Muscle of leg (tissue), 11 donors: ENCODE data around the gene ABI1. TPM values are rescaled to one million over a fixed set of nuclear protein-coding genes. Genes with fewer than 3 reads are reported as not detected.
"Not testable (repeated sequence)": the region's sequence is repeated elsewhere in the genome, so short reads cannot be mapped to it uniquely, and the experiment has no call there.

Experiments used
- DNase-seq: peaks from one replicate; pipeline ENCODE4 v3.0.0; 2013
- H3K27ac ChIP-seq: one replicate; pipeline ENCODE4 v1.5.1; 2013; ENCODE audit warnings: mild to moderate bottlenecking, low read length, control low read depth
- H3K27me3 ChIP-seq: one replicate; pipeline ENCODE4 v1.6.1; 2013; ENCODE audit warnings: low read length; ENCODE audit not compliant: control insufficient read depth, insufficient read depth
- H3K36me3 ChIP-seq: one replicate; pipeline ENCODE4 v1.6.1; 2013; ENCODE audit warnings: low read length; ENCODE audit not compliant: control insufficient read depth, insufficient read depth
- H3K4me1 ChIP-seq: one replicate; pipeline ENCODE4 v1.6.1; 2013; ENCODE audit warnings: low read length; ENCODE audit not compliant: control insufficient read depth, insufficient read depth
- H3K4me3 ChIP-seq: one replicate; pipeline ENCODE4 v1.5.1; 2013; ENCODE audit warnings: low read length, control low read depth
- H3K9me3 ChIP-seq: replicated peaks from 2 replicates; pipeline ENCODE4 v1.6.1; 2013; ENCODE audit warnings: low read depth, low read length; ENCODE audit not compliant: control insufficient read depth
- WGBS: methylation state at CpG from one replicate; pipeline ENCODE4 v1.1.5; 2013; ENCODE audit warnings: missing lambda C conversion rate; ENCODE audit not compliant: insufficient coverage; 5-methylcytosine and 5-hydroxymethylcytosine counted together
- polyA plus RNA-seq, 8 donors: library from polyadenylated mRNA; unstranded; fragments of 120-200 nt; gene quantifications; one replicate each; pipeline versions ENCODE4 v1.2.1 to v1.2.3, GENCODE V29; 2013; ENCODE audit warnings: inconsistent platforms in 1 of 8, low replicate concordance in 1 of 8; ENCODE audit not compliant: insufficient read length in 8 of 8, insufficient read depth in 1 of 8
- total RNA-seq: library from RNA; stranded (reverse); fragments of 120-200 nt; gene quantifications from one replicate; pipeline ENCODE4 v1.2.4, GENCODE V29; 2013

ABI1 gene
- total and polyA plus RNA-seq, 9 donors, result 35.5 to 48.6 (median 41.1) TPM

DNA sequence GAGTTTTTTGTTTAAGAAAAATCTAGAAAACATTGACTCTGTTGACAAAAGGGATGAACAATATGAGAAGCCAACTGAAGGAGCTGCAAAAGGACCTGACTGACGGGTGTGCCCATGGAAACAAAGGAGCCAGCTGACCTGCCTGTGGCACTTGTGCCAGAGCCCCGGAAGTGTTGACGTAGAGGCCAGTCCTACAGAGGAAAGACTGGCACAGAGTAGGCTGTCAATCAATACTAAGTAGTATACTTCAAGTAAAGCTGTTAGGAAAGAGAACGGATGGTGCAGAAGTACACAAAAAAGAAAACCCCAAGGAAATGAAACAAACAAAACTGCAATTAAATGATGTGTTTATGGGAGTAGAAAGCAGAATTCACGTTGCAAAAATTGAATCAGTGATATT, 19.0 kb upstream of the ABI1 start:
- no peak for DNase-seq
- no peak overlapping the region for H3K27ac ChIP-seq
- H3K4me3 ChIP-seq, result no peak overlapping the region
- peaks cover 4% of the 10 kb centered on the region for H3K27me3 ChIP-seq
- no peaks in the 10 kb centered on the region for H3K9me3 ChIP-seq
- no peaks in the 10 kb centered on the region for H3K4me1 ChIP-seq
- no peaks in the 10 kb centered on the region for H3K36me3 ChIP-seq
- WGBS, result 67% methylated on average over 1 of the region's 5 CpGs

DNA sequence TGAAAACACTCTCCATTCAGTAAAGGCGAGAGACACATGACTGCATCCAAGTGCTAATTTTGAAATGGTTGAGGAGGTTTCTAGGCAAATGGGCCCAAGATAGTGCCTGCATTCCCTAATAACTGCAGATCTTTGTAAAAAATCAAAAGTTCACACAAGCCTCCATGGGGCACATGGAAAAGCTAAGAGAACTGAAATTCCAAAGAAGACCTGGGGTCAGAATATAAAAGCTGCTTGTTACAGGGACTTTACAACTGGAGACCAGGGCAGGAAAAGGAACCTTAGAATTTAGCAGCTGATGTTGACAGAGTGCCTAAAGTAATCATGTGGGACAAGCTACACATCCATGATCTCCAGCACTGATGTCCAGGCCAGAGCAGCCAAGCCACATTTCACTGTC, 10.0 kb upstream of the ABI1 start:
- Histone ChIP-seq H3K27me3 (peaks cover 2% of the 10 kb centered on the region), H3K4me3 (no peak overlapping the region), H3K36me3 (no peaks in the 10 kb centered on the region), H3K27ac (no peak overlapping the region), H3K9me3 (no peaks in the 10 kb centered on the region), H3K4me1 (no peaks in the 10 kb centered on the region)
- no peak for DNase-seq
- WGBS, result no CpG with 5 or more reads among the region's 1 CpG

DNA sequence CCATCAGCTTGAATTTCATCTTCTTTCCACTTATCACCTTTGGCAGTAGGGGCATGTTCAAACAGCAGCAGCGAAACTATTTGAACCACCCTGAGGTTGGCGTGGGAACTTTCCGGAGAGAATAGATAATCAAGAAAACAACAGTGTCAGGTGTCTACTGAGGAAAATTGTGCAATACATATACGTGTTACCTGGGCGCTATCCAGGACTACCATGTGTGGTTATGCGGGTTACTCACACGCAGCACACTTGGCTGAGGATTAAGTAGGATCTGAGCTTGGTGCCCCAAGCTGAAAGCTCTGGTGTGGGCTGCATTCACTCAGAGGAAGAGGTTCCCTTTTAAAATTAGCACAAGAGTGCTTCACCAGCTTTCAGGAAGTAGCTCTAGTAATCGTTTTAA, 8.8 kb upstream of the ABI1 start:
- Histone ChIP-seq H3K4me3 (no peak overlapping the region), H3K27me3 (peaks cover 2% of the 10 kb centered on the region), H3K27ac (no peak overlapping the region), H3K9me3 (no peaks in the 10 kb centered on the region), H3K36me3 (no peaks in the 10 kb centered on the region), H3K4me1 (no peaks in the 10 kb centered on the region)
- DNase-seq, result peak; percentile 12
- 65% methylated on average over 6 of the region's 8 CpGs for WGBS

DNA sequence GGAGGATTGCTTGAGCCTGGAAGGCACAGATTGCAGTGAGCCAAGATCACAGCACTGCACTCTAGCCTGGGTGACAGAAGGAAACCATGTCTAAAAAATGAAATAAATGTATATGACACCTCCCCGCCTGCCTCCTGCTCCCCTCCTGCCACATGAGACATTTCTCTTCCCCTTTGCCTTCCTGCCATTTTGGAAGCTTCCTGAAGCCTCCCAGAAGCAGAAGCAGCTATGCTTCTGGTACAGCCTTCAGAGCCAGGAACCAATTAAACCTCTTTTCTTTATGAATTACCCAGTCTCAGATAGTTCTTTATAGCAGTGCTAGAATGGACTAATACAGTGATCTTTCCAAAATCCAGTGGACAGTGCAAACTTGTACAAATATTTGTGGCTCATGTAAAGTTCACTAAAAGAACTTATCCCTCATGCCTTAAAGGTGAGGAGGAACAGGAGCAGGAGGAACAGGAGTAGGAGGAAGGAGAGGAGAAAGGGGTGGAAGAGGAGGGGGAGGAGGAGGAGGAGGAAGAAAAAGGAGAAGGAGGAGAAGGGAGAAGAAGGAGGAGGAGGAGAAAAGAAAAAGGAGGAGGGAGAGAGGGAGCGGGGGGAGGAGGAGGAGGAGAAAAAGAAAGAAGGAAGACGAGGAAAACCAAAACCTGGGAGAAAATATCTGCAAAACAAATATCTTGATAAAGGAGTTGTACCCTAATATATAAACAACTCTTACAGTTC, 2.8 kb upstream of the ABI1 start:
- WGBS, result no CpG with 5 or more reads among the region's 3 CpGs

DNA sequence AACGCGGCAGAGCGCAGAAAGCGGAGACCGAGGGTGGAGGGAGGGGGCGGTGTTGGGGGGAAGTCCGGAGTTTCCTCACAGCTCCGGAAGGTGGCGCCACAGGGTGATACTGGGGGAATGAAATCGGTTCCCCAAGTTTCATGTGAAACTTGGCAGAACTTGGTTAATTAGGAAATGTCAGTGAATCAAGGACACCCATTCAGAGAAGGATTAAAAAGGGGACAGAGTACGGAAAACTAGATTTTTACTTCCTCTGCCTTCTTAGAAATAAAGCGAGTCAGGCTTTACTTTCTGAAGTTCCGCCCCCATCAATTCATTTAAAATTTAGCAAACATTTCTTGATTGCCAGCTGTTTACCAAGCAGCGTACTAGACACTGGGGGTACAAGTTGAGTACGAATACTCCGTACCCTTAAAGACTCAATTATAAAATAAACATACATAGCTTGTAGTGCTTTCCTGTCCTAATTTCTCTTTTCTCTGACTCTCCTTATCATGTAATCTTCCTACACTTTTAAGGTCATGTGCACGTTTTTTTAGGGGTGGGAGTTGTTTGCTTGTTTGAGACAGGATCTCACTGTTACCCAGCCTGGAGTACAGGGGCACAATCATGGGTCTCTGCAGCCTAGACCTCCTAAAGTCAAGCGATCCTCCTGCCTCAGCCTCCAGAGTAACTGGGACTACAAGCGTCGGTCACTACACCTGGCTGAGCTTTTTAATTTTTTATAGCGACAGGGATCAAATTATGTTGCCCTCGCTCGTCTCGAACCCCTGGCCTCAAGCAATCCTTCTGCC, 644 bp upstream of the ABI1 start:
- no peaks in the 10 kb centered on the region for H3K9me3 ChIP-seq
- WGBS, result 48% methylated on average over 18 of the region's 24 CpGs
- peaks cover 4% of the 10 kb centered on the region for H3K4me1 ChIP-seq
- H3K27me3 ChIP-seq, result peaks cover 6% of the 10 kb centered on the region
- H3K27ac ChIP-seq, result peak overlapping the region; percentile 13
- peak overlapping the region; percentile 22 for H3K4me3 ChIP-seq
- no peak for DNase-seq
- no peaks in the 10 kb centered on the region for H3K36me3 ChIP-seq

More for the DNA sequence above, 2.8 kb upstream of the ABI1 start:
- Histone ChIP-seq H3K27me3 (peaks cover 6% of the 10 kb centered on the region), H3K4me3 (no peak overlapping the region), H3K27ac (no peak overlapping the region), H3K36me3 (no peaks in the 10 kb centered on the region), H3K4me1 (no peaks in the 10 kb centered on the region), H3K9me3 (no peaks in the 10 kb centered on the region)
- DNase-seq, result no peak

DNA sequence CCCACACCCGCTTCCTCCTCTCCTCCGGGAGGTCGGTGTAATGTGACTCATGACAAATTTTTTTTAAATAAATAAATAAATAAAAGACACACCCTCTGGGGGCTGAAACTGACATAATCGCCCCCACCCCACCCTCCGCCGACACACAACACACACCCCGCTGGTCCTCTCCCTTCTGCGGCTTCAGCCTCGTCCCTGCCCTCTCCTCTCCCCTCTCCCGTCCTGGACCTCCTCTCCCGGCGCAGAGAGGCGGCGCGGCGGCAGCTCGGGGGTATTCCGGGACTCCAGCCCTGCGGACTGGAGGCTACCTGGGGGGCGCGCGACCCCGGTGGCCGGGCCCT, 686 bp downstream of the ABI1 start:
- Histone ChIP-seq H3K4me3 (peak overlapping the region; percentile 96), H3K9me3 (no peaks in the 10 kb centered on the region), H3K36me3 (no peaks in the 10 kb centered on the region), H3K27ac (peak overlapping the region; percentile 99), H3K27me3 (peaks cover 6% of the 10 kb centered on the region), H3K4me1 (peaks cover 4% of the 10 kb centered on the region)
- WGBS, result 0% methylated on average over 16 of the region's 24 CpGs
- peak; percentile 89 for DNase-seq

DNA sequence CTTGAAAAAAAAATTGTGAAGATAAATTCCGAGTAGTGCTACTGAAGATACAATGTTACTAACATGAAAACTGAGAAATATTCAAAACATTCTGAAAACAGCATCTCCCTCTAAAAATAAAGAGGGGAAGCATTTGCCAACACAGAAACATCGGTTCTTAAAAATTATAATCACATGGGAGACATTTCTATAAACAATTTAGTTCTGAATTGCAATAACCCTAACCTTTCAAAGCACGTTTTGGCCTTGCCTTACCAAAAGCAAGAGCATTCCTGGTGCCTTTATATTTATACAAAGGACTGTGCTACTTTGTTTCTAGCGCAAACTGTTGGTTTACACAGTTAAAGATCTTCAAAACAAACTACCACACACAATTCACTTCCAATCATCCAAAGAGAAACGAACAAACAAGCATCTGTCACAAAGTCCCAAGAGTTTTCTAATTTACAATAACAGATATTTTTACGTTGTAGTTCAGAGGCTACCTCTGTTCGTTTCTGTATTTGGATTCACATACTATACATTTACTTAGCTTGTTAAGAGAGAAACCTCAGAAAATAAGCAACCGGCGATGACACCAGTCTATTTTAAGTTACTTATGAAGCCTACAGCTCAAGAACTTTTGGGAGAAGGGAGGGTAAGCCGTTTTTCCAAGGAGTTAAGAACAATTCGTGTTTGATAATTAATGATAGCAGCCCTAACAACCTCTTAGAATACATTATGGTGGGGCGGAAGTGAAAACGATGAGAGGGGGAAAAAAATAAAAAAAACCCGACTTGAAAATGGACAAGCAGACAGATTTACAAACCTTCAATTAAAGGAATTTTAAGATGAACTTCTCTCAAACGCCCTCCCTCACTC, 1.3 kb downstream of the ABI1 start:
- Histone ChIP-seq H3K36me3 (no peaks in the 10 kb centered on the region), H3K4me3 (peak overlapping the region; percentile 96), H3K9me3 (no peaks in the 10 kb centered on the region), H3K4me1 (peaks cover 4% of the 10 kb centered on the region), H3K27ac (peak overlapping the region; percentile 99), H3K27me3 (peaks cover 6% of the 10 kb centered on the region)
- 14% methylated on average over 1 of the region's 15 CpGs for WGBS
- peak; percentile 59 for DNase-seq

DNA sequence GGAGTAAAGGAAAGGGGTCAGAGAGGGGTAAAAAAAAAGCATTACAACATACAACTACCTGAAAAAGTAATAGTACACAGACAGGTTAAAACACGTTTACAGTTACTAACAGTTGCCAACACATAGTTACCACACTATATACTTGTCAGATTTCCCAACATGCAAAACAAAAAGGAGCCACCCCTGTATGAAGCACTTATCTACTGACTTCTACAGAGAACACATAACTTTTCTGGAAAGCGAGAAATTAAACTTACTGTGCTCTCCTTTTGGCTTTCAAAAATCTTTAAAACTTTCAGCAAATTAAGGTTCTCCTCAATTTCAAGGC, 2.1 kb downstream of the ABI1 start:
- Histone ChIP-seq H3K27ac (peak overlapping the region; percentile 14), H3K27me3 (peaks cover 3% of the 10 kb centered on the region), H3K36me3 (no peaks in the 10 kb centered on the region), H3K9me3 (no peaks in the 10 kb centered on the region), H3K4me1 (peaks cover 4% of the 10 kb centered on the region), H3K4me3 (no peak overlapping the region)
- DNase-seq, result no peak
- no CpG with 5 or more reads among the region's 2 CpGs for WGBS

DNA sequence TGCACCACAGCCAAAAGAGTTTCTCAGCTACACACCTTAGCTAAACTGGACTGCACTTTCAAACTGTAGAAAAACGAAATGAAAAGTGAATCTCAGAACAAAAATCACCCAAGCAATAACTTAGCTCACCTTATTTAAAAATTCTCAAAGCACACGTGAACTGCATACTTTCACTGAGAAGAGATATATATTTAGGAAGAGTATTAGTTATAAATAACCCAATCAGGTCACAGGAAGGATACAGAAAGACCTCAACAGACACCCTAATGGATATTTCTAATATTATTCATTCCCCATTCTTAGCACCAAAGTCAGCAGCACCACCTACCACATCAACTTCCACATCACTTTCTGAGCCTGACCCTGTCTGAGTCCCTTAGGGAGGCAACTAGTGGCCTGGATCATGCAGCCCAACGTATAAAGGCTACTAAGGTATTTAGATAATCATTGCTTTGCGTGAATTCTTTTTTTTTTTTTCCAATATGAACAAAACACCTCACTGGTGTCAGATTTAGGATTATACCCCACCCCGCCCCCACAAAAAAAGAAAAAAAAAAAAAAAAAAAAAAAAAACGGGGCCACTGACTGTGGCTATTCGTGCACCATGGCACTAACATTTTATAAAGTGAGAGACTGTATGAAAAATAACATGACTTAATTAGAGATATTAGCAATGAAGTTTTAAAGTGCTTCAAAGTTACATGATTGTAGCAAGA, 2.6 kb downstream of the ABI1 start:
- peaks cover 4% of the 10 kb centered on the region for H3K4me1 ChIP-seq
- WGBS, result 50% methylated on average over 1 of the region's 7 CpGs
- no peaks in the 10 kb centered on the region for H3K36me3 ChIP-seq
- no peak overlapping the region for H3K27ac ChIP-seq
- H3K4me3 ChIP-seq, result no peak overlapping the region
- DNase-seq, result no peak
- no peaks in the 10 kb centered on the region for H3K9me3 ChIP-seq
- H3K27me3 ChIP-seq, result peaks cover 3% of the 10 kb centered on the region

DNA sequence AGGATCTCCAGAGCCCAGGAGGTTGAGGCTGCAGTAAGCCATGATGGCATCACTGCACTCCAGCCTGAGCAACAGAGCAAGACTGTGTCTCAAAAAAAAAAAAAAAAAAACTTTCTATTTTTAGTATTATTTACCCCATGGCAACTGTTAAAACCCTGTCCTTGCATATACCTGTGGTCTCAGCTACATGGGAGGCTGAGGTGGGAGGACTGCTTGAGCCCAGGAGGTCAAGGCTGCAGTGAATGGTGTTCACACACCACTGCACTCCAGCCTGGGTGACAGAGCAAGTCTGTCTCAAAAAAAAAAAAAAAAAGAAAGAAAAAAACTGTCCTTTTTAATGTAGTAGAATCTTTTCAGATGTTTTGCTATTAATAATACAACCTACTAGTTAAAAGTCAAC, 3.2 kb downstream of the ABI1 start:
- not testable (repeated sequence) for H3K4me3 ChIP-seq, H3K9me3 ChIP-seq, H3K4me1 ChIP-seq, H3K27me3 ChIP-seq, DNase-seq, H3K27ac ChIP-seq, H3K36me3 ChIP-seq
